HepG2 (cell line): ENCODE measurements around the gene RBCK1. TPM values are rescaled to one million over a fixed set of nuclear protein-coding genes. Genes with fewer than 3 reads are reported as not detected.

ENCODE experiments used
- GFI1 ChIP-seq: sonication (generic); formaldehyde crosslinking; IDR thresholded peaks from 2 replicates; pipeline ENCODE4 v1.5.0; 2020; ENCODE audit warnings: missing genetic modification reagents, mild to moderate bottlenecking, borderline replicate concordance
- HMGXB3 ChIP-seq: sonication (generic); formaldehyde crosslinking; IDR thresholded peaks from 2 replicates; pipeline ENCODE4 v1.4.0; 2020; ENCODE audit warnings: missing genetic modification reagents, borderline replicate concordance
- MIER2 ChIP-seq: IDR thresholded peaks from 2 replicates; pipeline ENCODE4 v1.6.1; 2016; ENCODE audit warnings: missing biosample characterization, missing genetic modification reagents
- ONECUT2 ChIP-seq: sonication (generic); formaldehyde crosslinking; IDR thresholded peaks from 2 replicates; pipeline ENCODE4 v1.4.0; 2020; ENCODE audit warnings: missing genetic modification reagents
- TEF ChIP-seq: sonication (generic); formaldehyde crosslinking; IDR thresholded peaks from 2 replicates; pipeline ENCODE4 v1.5.0; 2020; ENCODE audit warnings: missing genetic modification reagents
- ZBTB40 ChIP-seq, 2 experiments: fragments of 450-650 bp in 1 of 2; sonication (generic) in 1 of 2; formaldehyde crosslinking in 1 of 2; IDR thresholded peaks; 2 replicates each; pipeline versions ENCODE4 v1.6.1 to v1.8.0; 2016 to 2022; ENCODE audit warnings: antibody characterized with exemption in 1 of 2, mild to moderate bottlenecking in 1 of 2, missing genetic modification reagents in 1 of 2
- ZC3H13 ChIP-seq: sonication (generic); formaldehyde crosslinking; IDR thresholded peaks from 2 replicates; pipeline ENCODE4 v1.8.1; 2023; ENCODE audit warnings: mild to moderate bottlenecking, missing genetic modification reagents, moderate library complexity
- ZNF20 ChIP-seq: sonication (generic); formaldehyde crosslinking; IDR thresholded peaks from 2 replicates; pipeline ENCODE4 v1.4.0; 2020; ENCODE audit warnings: mild to moderate bottlenecking, moderate library complexity, missing genetic modification reagents
- ZNF280D ChIP-seq: sonication (generic); formaldehyde crosslinking; IDR thresholded peaks from 2 replicates; pipeline ENCODE4 v1.5.1; 2020; ENCODE audit warnings: mild to moderate bottlenecking, missing genetic modification reagents
- polyA plus RNA-seq, 8 experiments: library from polyadenylated mRNA; depleted of rRNA in 3 of 8; stranded (reverse) in 7 of 8; unstranded in 1 of 8; fragments of >200 nt; fragmentation: Illumina TruSeq in 4 of 8; extraction: Trizol in 4 of 8; gene quantifications; 2 replicates each; pipeline versions ENCODE4 v1.2.1 to v1.2.3, GENCODE V29; 2011 to 2016; ENCODE audit warnings: low read depth in 4 of 8, missing spikeins in 1 of 8, mixed read lengths in 1 of 8; ENCODE audit not compliant: insufficient read depth in 1 of 8
- total RNA-seq, 5 experiments: library from RNA; depleted of rRNA; stranded (reverse); fragments of >200 nt; fragmentation: Illumina TruSeq; extraction: Trizol; gene quantifications; 2 replicates each; pipeline ENCODE4 v1.2.3, GENCODE V29; 2016; ENCODE audit warnings: low read depth in 1 of 5

Gene RBCK1
- total and polyA plus RNA-seq, 2 of the 13 experiments (the other 11 are each of a cell fraction or from before 2014, with no cell fraction given): 149 to 215 TPM

GRCh38 chr20:399182-399707 is 8.9 kb upstream of the RBCK1 start (continued):
- TF ChIP-seq TEF (no peak), HMGXB3 (CRISPR knock-in tag) (no peak), ZNF280D (CRISPR knock-in tag) (no peak; the same call in 1 of the 2 replicates), ZBTB40 (IDR thresholded peaks at IDR 0.05) (no peak), ZBTB40 (CRISPR knock-in tag; IDR thresholded peaks at IDR 0.05) (no peak), GFI1 (CRISPR knock-in tag) (no peak), ZNF20 (CRISPR knock-in tag) (no peak), MIER2 (CRISPR knock-in tag) (no peak), ZC3H13 (CRISPR knock-in tag) (no peak), ONECUT2 (CRISPR knock-in tag) (no peak)
